ENCODE results near the gene SHANK3. TPM values are rescaled to one million over a fixed set of nuclear protein-coding genes. Genes with fewer than 3 reads are reported as not detected.

SHANK3 gene
- total and polyA plus RNA-seq, 2 experiments from 2014 or later, result 0.52 to 4.9 TPM

GRCh38 chr22:50626314-50626849 lies 46.2 kb upstream of the SHANK3 start (continued):
- TF ChIP-seq ZNF462 (CRISPR knock-in tag; IDR thresholded peaks at IDR 0.05) (no peak), CTCF (conservative IDR thresholded peaks at IDR 0.05; ENCODE audit: low read depth in 2 of 2) (no peak), POLR2AphosphoS5 (IDR thresholded peaks at IDR 0.05; ENCODE audit: low read depth) (no peak), JUNB (IDR thresholded peaks at IDR 0.05; ENCODE audit: unreplicated experiment) (no peak), STAT1 (IDR thresholded peaks at IDR 0.05; ENCODE audit: unreplicated experiment) (no peak)

- H3F3A ChIP-seq (replicated peaks; ENCODE audit: low read depth), result peaks cover 6% of the 10 kb centered on the region; the same call in 1 of the 2 replicates
- Mint-ChIP-seq H3K9me3 (no peaks in the 10 kb centered on the region), H3K4me3 (peak overlapping the region; percentile 74), H3K4me1 (peaks cover 10% of the 10 kb centered on the region), H3K27ac (no peak overlapping the region), H3K27me3 (ENCODE audit: insufficient read depth, low read depth, poor library complexity) (peaks cover 10% of the 10 kb centered on the region), H3K36me3 (ENCODE audit: low read depth) (no peaks in the 10 kb centered on the region)
- no peaks in the 10 kb centered on the region for H3K79me2 ChIP-seq (replicated peaks; ENCODE audit: insufficient read depth)
- H2AFZ ChIP-seq, result peak overlapping the region; percentile 94
- H3K27me3 ChIP-seq (ENCODE audit: insufficient read depth), result peaks cover 12% of the 10 kb centered on the region
- no peak overlapping the region for H3K27ac ChIP-seq (ENCODE audit: low read depth)
- H4K20me1 ChIP-seq (replicated peaks; ENCODE audit: insufficient read depth), result no peaks in the 10 kb centered on the region; the same call in 1 of the 2 replicates
- H3K36me3 ChIP-seq (ENCODE audit: insufficient read depth), result no peaks in the 10 kb centered on the region
- H3K4me3 ChIP-seq, result peak overlapping the region; percentile 88
- H3K9me2 ChIP-seq (ENCODE audit: insufficient read depth), result no peaks in the 10 kb centered on the region
- H3K4me2 ChIP-seq, result peak overlapping the region; percentile 90
- DNase-seq (ENCODE audit: low spot score) (no peak), ATAC-seq (no peak; the same call in 2 of the 3 replicates)
- H3K4me1 ChIP-seq (ENCODE audit: insufficient read depth), result peaks cover 5% of the 10 kb centered on the region; the same call in 1 of the 2 replicates
- TF ChIP-seq POLR2AphosphoS5 (IDR thresholded peaks at IDR 0.05; ENCODE audit: low read depth) (no peak), ZNF114 (CRISPR knock-in tag; IDR thresholded peaks at IDR 0.05) (no peak), ZNF331 (CRISPR knock-in tag; IDR thresholded peaks at IDR 0.05; ENCODE audit: low read depth) (no peak), CREB1 (CRISPR knock-in tag; IDR thresholded peaks at IDR 0.05; ENCODE audit: low read depth) (no peak)
Observed at GRCh38 chr22:50626850-50627641, 45.6 kb upstream of the SHANK3 start.
